Purkinje cell (primary cell): ENCODE results near the gene ITGB4. TPM values are rescaled to one million over a fixed set of nuclear protein-coding genes. Genes with fewer than 3 reads are reported as not detected.

Experiments used
- polyA plus RNA-seq: library from polyadenylated mRNA; unstranded; fragments of >200 nt; fragmentation: Nextera tagmentation; gene quantifications from 2 replicates; pipeline ENCODE4 v1.2.1, GENCODE V29; 2014

ITGB4 gene
- not detected in 2 replicates for polyA plus RNA-seq

GRCh38 chr17:75720656-75721462 is at the start of gene ITGB4:
Gene ITGB4, plus strand, starts transcription at chr17:75721459. Its CDS starts 3,245 bp downstream, at chr17:75724704.

GRCh38 chr17:75764711-75765421 is 43.6 kb downstream of the ITGB4 start, which contains the start of gene GALK1:
Gene GALK1, minus strand, starts transcription at chr17:75765192. Its CDS starts 56 bp downstream, at chr17:75765136.

DNA sequence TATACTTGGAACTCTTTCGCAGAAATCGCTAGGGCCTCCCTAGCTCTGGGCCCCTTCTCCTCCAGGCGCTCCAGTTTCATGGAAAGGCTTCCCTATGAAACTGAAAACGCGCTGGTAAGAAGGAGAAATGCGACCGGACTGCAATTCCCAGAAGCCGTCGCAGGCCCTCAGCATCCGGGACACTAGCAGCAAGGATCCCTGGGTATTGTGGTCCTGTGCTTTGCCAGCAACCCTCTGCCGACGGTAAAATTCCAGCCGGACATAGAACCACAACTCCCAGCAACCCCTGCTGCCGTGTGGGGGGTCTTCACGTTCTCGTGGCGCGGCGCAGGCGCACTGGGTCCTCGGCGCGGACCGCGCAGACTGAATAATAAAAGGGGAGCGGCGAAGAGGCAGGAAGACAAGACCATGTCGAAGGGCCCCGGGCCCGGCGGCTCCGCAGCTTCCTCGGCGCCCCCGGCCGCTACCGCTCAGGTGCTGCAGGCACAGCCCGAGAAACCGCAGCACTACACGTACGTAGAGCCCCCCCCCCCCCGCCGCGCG is 63.3 kb downstream of the ITGB4 start, which contains the start of gene UNK:
TSS of gene UNK (plus strand) at position 334 of the 543 bp plus-strand sequence. CDS start at position 409, 75 bp downstream.

Other genes with a start within 250 kb of the ITGB4 start
- 0.17 and 0.27 TPM in 2 replicates for gene CASKIN2, start 205.9 kb upstream of the ITGB4 start, polyA plus RNA-seq
- gene TSEN54, start 204.9 kb upstream of the ITGB4 start, polyA plus RNA-seq = 2.3 and 4.3 TPM in 2 replicates
- gene LLGL2, start 195.8 kb upstream of the ITGB4 start, polyA plus RNA-seq = not detected in 2 replicates
- not detected in 2 replicates for gene MYO15B, start 133.7 kb upstream of the ITGB4 start, polyA plus RNA-seq
- gene SMIM5, start 88.0 kb upstream of the ITGB4 start, polyA plus RNA-seq = not detected in 2 replicates
- gene RECQL5, start 54.3 kb upstream of the ITGB4 start, polyA plus RNA-seq = 8.6 and 9.0 TPM in 2 replicates
- 84.6 and 108 TPM in 2 replicates for gene SAP30BP, start 54.1 kb upstream of the ITGB4 start, polyA plus RNA-seq
- 1.1 TPM in 1 of 2 replicates, not detected in the other for gene GALK1, start 43.7 kb downstream of the ITGB4 start, polyA plus RNA-seq
- 1.2 TPM in 1 of 2 replicates, not detected in the other for gene UNK, start 63.3 kb downstream of the ITGB4 start, polyA plus RNA-seq
- not detected in 2 replicates for gene UNC13D, start 122.9 kb downstream of the ITGB4 start, polyA plus RNA-seq
- gene WBP2, start 133.9 kb downstream of the ITGB4 start, polyA plus RNA-seq = 16.8 and 30.4 TPM in 2 replicates
- gene TRIM47, start 157.1 kb downstream of the ITGB4 start, polyA plus RNA-seq = 3.8 and 5.3 TPM in 2 replicates
- gene TRIM65, start 175.5 kb downstream of the ITGB4 start, polyA plus RNA-seq = not detected in 2 replicates
- gene MRPL38, start 183.4 kb downstream of the ITGB4 start, polyA plus RNA-seq = 22.6 and 30.0 TPM in 2 replicates
- 0.46 and 0.71 TPM in 2 replicates for gene FBF1, start 219.6 kb downstream of the ITGB4 start, polyA plus RNA-seq